ENCODE measurements around the gene ORC5. TPM values are rescaled to one million over a fixed set of nuclear protein-coding genes. Genes with fewer than 3 reads are reported as not detected.
"Not testable (repeated sequence)": the region's sequence is repeated elsewhere in the genome, so short reads cannot be mapped to it uniquely, and the experiment has no call there.

ORC5 gene
- total RNA-seq, 1 experiment from 2014 or later, result 37.0 TPM

GRCh38 chr7:104241538-104242209 lies 33.9 kb upstream of the ORC5 start:
- no peaks in the 10 kb centered on the region for H3K4me1 Mint-ChIP-seq (ENCODE audit: low read depth, unreplicated experiment)
- POLR2A ChIA-PET, result no interaction called here
- no TSS peak for BruUV-seq (replicated peaks)
- TF ChIP-seq CTCF (IDR thresholded peaks at IDR 0.05; ENCODE audit: insufficient read depth in 1 of 2, low read depth in 1 of 2, low read length in 1 of 2, severe bottlenecking in 1 of 2, unreplicated experiment in 1 of 2), result no peak
- Histone ChIP-seq H3K4me1 (no peaks in the 10 kb centered on the region), H3K36me3 (ENCODE audit: control insufficient read depth, insufficient read depth, low read length) (no peaks in the 10 kb centered on the region), H3K9me3 (no peaks in the 10 kb centered on the region), H3K27me3 (replicated peaks; ENCODE audit: control insufficient read depth, insufficient read depth, low read length) (no peaks in the 10 kb centered on the region), H3K4me3 (ENCODE audit: low read depth, low read length) (no peak overlapping the region)
- H3K27ac Mint-ChIP-seq (ENCODE audit: unreplicated experiment), result no peak overlapping the region
- CTCF ChIA-PET, result no interaction called here
- intact Hi-C loops (cut with micrococcal nuclease; ENCODE audit: unreplicated experiment), result no loop called here
- no peak for DNase-seq
- H3K9me3 Mint-ChIP-seq (ENCODE audit: unreplicated experiment), result no peaks in the 10 kb centered on the region
- no peak overlapping the region for H3K4me3 Mint-ChIP-seq (ENCODE audit: unreplicated experiment)
- no peaks in the 10 kb centered on the region for H3K36me3 Mint-ChIP-seq (ENCODE audit: insufficient read depth, unreplicated experiment)
- peaks cover 3% of the 10 kb centered on the region for H3K27me3 Mint-ChIP-seq (ENCODE audit: insufficient read depth, unreplicated experiment)

- H3K27me3 ChIP-seq (replicated peaks; ENCODE audit: control insufficient read depth, insufficient read depth, low read length), result no peaks in the 10 kb centered on the region
- no TSS peak for BruUV-seq (replicated peaks)
- no peaks in the 10 kb centered on the region for H3K36me3 Mint-ChIP-seq (ENCODE audit: insufficient read depth, unreplicated experiment)
Measured at GRCh38 chr7:104241135-104241534, 33.3 kb upstream of the ORC5 start.

GRCh38 chr7:104240401-104240800 lies 32.6 kb upstream of the ORC5 start:
- Histone ChIP-seq H3K36me3 (ENCODE audit: control insufficient read depth, insufficient read depth, low read length) (no peaks in the 10 kb centered on the region), H3K9me3 (no peaks in the 10 kb centered on the region), H3K4me3 (ENCODE audit: low read depth, low read length) (no peak overlapping the region), H3K27me3 (replicated peaks; ENCODE audit: control insufficient read depth, insufficient read depth, low read length) (no peaks in the 10 kb centered on the region), H3K4me1 (no peaks in the 10 kb centered on the region)
- peaks cover 3% of the 10 kb centered on the region for H3K27me3 Mint-ChIP-seq (ENCODE audit: insufficient read depth, unreplicated experiment)
- H3K4me3 Mint-ChIP-seq (ENCODE audit: unreplicated experiment), result no peak overlapping the region
- BruUV-seq (replicated peaks), result no TSS peak
- no peaks in the 10 kb centered on the region for H3K9me3 Mint-ChIP-seq (ENCODE audit: unreplicated experiment)
- no peaks in the 10 kb centered on the region for H3K36me3 Mint-ChIP-seq (ENCODE audit: insufficient read depth, unreplicated experiment)
- CTCF ChIA-PET, result no interaction called here
- no peaks in the 10 kb centered on the region for H3K4me1 Mint-ChIP-seq (ENCODE audit: low read depth, unreplicated experiment)
- intact Hi-C loops (cut with micrococcal nuclease; ENCODE audit: unreplicated experiment), result no loop called here
- POLR2A ChIA-PET, result no interaction called here
- no peak overlapping the region for H3K27ac Mint-ChIP-seq (ENCODE audit: unreplicated experiment)
- no peak for TF ChIP-seq CTCF (IDR thresholded peaks at IDR 0.05; ENCODE audit: insufficient read depth in 1 of 2, low read depth in 1 of 2, low read length in 1 of 2, severe bottlenecking in 1 of 2, unreplicated experiment in 1 of 2)
- no peak for DNase-seq

More at GRCh38 chr7:104241135-104241534, 33.3 kb upstream of the ORC5 start:
- POLR2A ChIA-PET, result no interaction called here
- DNase-seq, result no peak
- H3K27me3 Mint-ChIP-seq (ENCODE audit: insufficient read depth, unreplicated experiment), result peaks cover 3% of the 10 kb centered on the region
- no peaks in the 10 kb centered on the region for H3K9me3 Mint-ChIP-seq (ENCODE audit: unreplicated experiment)
- Histone ChIP-seq H3K36me3 (ENCODE audit: control insufficient read depth, insufficient read depth, low read length) (no peaks in the 10 kb centered on the region), H3K4me3 (ENCODE audit: low read depth, low read length) (no peak overlapping the region), H3K9me3 (no peaks in the 10 kb centered on the region), H3K4me1 (no peaks in the 10 kb centered on the region)
- no peaks in the 10 kb centered on the region for H3K4me1 Mint-ChIP-seq (ENCODE audit: low read depth, unreplicated experiment)
- intact Hi-C loops (cut with micrococcal nuclease; ENCODE audit: unreplicated experiment), result no loop called here
- CTCF ChIA-PET, result no interaction called here
- TF ChIP-seq CTCF (IDR thresholded peaks at IDR 0.05; ENCODE audit: insufficient read depth in 1 of 2, low read depth in 1 of 2, low read length in 1 of 2, severe bottlenecking in 1 of 2, unreplicated experiment in 1 of 2), result no peak
- no peak overlapping the region for H3K4me3 Mint-ChIP-seq (ENCODE audit: unreplicated experiment)
- H3K27ac Mint-ChIP-seq (ENCODE audit: unreplicated experiment), result no peak overlapping the region

- POLR2A ChIA-PET; H3K27me3 Mint-ChIP-seq (ENCODE audit: insufficient read depth, unreplicated experiment): not testable (repeated sequence)
- intact Hi-C loops (cut with micrococcal nuclease; ENCODE audit: unreplicated experiment), result loop anchor here (5.0 kb wide), 1 partner anchor 713 kb away; no protein-coding TSS in a partner anchor
Measured at GRCh38 chr7:104234990-104235389, 27.2 kb upstream of the ORC5 start.

More at GRCh38 chr7:104234990-104235389, 27.2 kb upstream of the ORC5 start:
- BruUV-seq (replicated peaks); H3K4me1 ChIP-seq; H3K36me3 ChIP-seq (ENCODE audit: control insufficient read depth, insufficient read depth, low read length); H3K9me3 ChIP-seq; DNase-seq; H3K27ac Mint-ChIP-seq (ENCODE audit: unreplicated experiment); H3K4me1 Mint-ChIP-seq (ENCODE audit: low read depth, unreplicated experiment); H3K36me3 Mint-ChIP-seq (ENCODE audit: insufficient read depth, unreplicated experiment); CTCF ChIA-PET; H3K9me3 Mint-ChIP-seq (ENCODE audit: unreplicated experiment); H3K27me3 ChIP-seq (replicated peaks; ENCODE audit: control insufficient read depth, insufficient read depth, low read length); H3K4me3 Mint-ChIP-seq (ENCODE audit: unreplicated experiment); H3K4me3 ChIP-seq (ENCODE audit: low read depth, low read length): not testable (repeated sequence)
